ENCODE results near the gene FARS2. TPM values are rescaled to one million over a fixed set of nuclear protein-coding genes. Genes with fewer than 3 reads are reported as not detected.

The FARS2 gene
- total and polyA plus RNA-seq, 9 of the 15 experiments (the other 6 are each of a cell fraction or from before 2014, with no cell fraction given), result 16.5 to 62.2 (median 27.0) TPM

DNA sequence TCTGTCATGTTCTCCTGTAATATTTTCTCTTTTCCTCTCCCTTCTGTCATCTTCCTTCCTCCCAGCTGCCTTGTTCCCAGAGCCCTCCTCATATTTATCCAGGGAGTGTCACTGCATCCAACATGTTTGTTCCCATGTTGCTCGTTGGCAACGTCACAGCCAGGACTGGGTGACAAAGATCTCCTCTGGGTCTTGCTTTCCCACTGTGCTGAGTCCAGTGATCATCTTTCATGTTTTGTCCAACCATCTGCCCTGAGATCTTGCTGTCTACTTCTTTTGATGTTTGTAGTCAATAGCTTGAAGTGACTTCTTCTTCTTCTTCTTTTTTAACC lies 26.6 kb downstream of the FARS2 start:
- Histone ChIP-seq H3K4me2 (ENCODE audit: insufficient read depth, low read length) (no peak overlapping the region), H4K20me1 (replicated peaks; ENCODE audit: control insufficient read depth, insufficient read depth, low read length) (0 out of 2 replicates have a peak, but pooled peaks cover 3% of the 10 kb centered on the region), H3K4me1 (replicated peaks in 1 of 2; ENCODE audit: control insufficient read depth in 2 of 2, insufficient read depth in 2 of 2, low read length in 2 of 2) (peaks cover 10 to 16% of the 10 kb centered on the region in 2 experiments; a peak in 3 of 5 replicates), H3K4me3 (no peak overlapping the region), H3K27me3 (ENCODE audit: control insufficient read depth in 2 of 2, insufficient read depth in 2 of 2, low read length in 2 of 2) (no peaks in the 10 kb centered on the region), H2AFZ (ENCODE audit: low read depth, low read length) (no peak overlapping the region), H3K79me2 (ENCODE audit: control insufficient read depth, insufficient read depth, low read length) (peaks cover 8% of the 10 kb centered on the region; the same call in 1 of the 3 replicates), H3K36me3 (ENCODE audit: control insufficient read depth, insufficient read depth, low read length) (no peaks in the 10 kb centered on the region; the same call in 2 of the 3 replicates), H3K27ac (ENCODE audit: extremely low read depth, low read depth, low read length) (no peak overlapping the region), H3K9me1 (ENCODE audit: control insufficient read depth, insufficient read depth, low read length) (no peaks in the 10 kb centered on the region), H3K9me3 (replicated peaks; ENCODE audit: control insufficient read depth, insufficient read depth, low read depth, low read length) (no peaks in the 10 kb centered on the region), H3K9ac (ENCODE audit: insufficient read depth in 1 of 2, low read depth in 2 of 2, low read length in 2 of 2) (no peak overlapping the region)
- no peak for FAIRE-seq
- DNase-seq (ENCODE audit: extremely low read depth in 1 of 4, low spot score in 3 of 4), result no peak
- ChIA-PET POLR2A (interaction anchor here (0.8 to 1.6 kb wide), 3 partner anchors 11 to 18 kb away, joined by 3 to 5 read pairs (median 3); no protein-coding TSS in a partner anchor), CTCF (ENCODE audit: low intra/inter-chr PET ratio) (no interaction called here)
- intact Hi-C loops (cut with micrococcal nuclease) (no loop called here), in situ Hi-C loops (cut with MboI) (no loop called here)
- no peak for ATAC-seq
- BruUV-seq (replicated peaks), result no TSS peak
- no peak for TF ChIP-seq E2F3 (CRISPR knock-in tag; IDR thresholded peaks at IDR 0.05)
- 0 out of 2 replicates have a peak, but pooled peaks have one; percentile 8 for TF ChIP-seq SMARCA4 (IDR thresholded peaks at IDR 0.05)
- TF ChIP-seq PHF8 (IDR thresholded peaks at IDR 0.05; ENCODE audit: borderline replicate concordance, low read length), result no peak
- TF ChIP-seq NCOA1 (IDR thresholded peaks at IDR 0.05; ENCODE audit: low read depth), result no peak
- no peak for TF ChIP-seq ARNT (IDR thresholded peaks at IDR 0.05)
- TF ChIP-seq, protein P1, sequence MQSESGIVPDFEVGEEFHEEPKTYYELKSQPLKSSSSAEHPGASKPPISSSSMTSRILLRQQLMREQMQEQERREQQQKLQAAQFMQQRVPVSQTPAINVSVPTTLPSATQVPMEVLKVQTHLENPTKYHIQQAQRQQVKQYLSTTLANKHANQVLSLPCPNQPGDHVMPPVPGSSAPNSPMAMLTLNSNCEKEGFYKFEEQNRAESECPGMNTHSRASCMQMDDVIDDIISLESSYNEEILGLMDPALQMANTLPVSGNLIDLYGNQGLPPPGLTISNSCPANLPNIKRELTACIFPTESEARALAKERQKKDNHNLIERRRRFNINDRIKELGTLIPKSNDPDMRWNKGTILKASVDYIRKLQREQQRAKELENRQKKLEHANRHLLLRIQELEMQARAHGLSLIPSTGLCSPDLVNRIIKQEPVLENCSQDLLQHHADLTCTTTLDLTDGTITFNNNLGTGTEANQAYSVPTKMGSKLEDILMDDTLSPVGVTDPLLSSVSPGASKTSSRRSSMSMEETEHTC (IDR thresholded peaks at IDR 0.05), result no peak
- TF ChIP-seq, protein P2, sequence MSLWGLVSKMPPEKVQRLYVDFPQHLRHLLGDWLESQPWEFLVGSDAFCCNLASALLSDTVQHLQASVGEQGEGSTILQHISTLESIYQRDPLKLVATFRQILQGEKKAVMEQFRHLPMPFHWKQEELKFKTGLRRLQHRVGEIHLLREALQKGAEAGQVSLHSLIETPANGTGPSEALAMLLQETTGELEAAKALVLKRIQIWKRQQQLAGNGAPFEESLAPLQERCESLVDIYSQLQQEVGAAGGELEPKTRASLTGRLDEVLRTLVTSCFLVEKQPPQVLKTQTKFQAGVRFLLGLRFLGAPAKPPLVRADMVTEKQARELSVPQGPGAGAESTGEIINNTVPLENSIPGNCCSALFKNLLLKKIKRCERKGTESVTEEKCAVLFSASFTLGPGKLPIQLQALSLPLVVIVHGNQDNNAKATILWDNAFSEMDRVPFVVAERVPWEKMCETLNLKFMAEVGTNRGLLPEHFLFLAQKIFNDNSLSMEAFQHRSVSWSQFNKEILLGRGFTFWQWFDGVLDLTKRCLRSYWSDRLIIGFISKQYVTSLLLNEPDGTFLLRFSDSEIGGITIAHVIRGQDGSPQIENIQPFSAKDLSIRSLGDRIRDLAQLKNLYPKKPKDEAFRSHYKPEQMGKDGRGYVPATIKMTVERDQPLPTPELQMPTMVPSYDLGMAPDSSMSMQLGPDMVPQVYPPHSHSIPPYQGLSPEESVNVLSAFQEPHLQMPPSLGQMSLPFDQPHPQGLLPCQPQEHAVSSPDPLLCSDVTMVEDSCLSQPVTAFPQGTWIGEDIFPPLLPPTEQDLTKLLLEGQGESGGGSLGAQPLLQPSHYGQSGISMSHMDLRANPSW (CRISPR knock-in tag; IDR thresholded peaks at IDR 0.05), result no peak
- TF ChIP-seq, protein P3, sequence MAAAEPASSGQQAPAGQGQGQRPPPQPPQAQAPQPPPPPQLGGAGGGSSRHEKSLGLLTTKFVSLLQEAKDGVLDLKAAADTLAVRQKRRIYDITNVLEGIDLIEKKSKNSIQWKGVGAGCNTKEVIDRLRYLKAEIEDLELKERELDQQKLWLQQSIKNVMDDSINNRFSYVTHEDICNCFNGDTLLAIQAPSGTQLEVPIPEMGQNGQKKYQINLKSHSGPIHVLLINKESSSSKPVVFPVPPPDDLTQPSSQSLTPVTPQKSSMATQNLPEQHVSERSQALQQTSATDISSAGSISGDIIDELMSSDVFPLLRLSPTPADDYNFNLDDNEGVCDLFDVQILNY (CRISPR knock-in tag; IDR thresholded peaks at IDR 0.05), result no peak
- TF ChIP-seq ZBTB7A (IDR thresholded peaks at IDR 0.05; ENCODE audit: borderline replicate concordance, control insufficient read depth, low read depth, low read length), result no peak
- no peak for TF ChIP-seq ZNF77 (CRISPR knock-in tag; IDR thresholded peaks at IDR 0.05)
- TF ChIP-seq FOSL1 (tag; conservative IDR thresholded peaks at IDR 0.05), result peak; percentile 68; the same call in 1 of the 2 replicates
- TF ChIP-seq, protein P4, sequence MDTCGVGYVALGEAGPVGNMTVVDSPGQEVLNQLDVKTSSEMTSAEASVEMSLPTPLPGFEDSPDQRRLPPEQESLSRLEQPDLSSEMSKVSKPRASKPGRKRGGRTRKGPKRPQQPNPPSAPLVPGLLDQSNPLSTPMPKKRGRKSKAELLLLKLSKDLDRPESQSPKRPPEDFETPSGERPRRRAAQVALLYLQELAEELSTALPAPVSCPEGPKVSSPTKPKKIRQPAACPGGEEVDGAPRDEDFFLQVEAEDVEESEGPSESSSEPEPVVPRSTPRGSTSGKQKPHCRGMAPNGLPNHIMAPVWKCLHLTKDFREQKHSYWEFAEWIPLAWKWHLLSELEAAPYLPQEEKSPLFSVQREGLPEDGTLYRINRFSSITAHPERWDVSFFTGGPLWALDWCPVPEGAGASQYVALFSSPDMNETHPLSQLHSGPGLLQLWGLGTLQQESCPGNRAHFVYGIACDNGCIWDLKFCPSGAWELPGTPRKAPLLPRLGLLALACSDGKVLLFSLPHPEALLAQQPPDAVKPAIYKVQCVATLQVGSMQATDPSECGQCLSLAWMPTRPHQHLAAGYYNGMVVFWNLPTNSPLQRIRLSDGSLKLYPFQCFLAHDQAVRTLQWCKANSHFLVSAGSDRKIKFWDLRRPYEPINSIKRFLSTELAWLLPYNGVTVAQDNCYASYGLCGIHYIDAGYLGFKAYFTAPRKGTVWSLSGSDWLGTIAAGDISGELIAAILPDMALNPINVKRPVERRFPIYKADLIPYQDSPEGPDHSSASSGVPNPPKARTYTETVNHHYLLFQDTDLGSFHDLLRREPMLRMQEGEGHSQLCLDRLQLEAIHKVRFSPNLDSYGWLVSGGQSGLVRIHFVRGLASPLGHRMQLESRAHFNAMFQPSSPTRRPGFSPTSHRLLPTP (IDR thresholded peaks at IDR 0.05; ENCODE audit: borderline replicate concordance, extremely low read depth, insufficient read length), result no peak
- WGBS (ENCODE audit: insufficient coverage, low coverage, missing lambda C conversion rate), result 77% methylated on average over 2 of the region's 2 CpGs
